NCI-H2171 treated with DMSO at 0.1 percent for 48 hours (cell line): ENCODE results near the gene IFI16.

Source experiments
- DNase-seq: peaks from one replicate; lab custom pipeline; 2025; lab: John Stamatoyannopoulos, UW

Gene IFI16

DNA sequence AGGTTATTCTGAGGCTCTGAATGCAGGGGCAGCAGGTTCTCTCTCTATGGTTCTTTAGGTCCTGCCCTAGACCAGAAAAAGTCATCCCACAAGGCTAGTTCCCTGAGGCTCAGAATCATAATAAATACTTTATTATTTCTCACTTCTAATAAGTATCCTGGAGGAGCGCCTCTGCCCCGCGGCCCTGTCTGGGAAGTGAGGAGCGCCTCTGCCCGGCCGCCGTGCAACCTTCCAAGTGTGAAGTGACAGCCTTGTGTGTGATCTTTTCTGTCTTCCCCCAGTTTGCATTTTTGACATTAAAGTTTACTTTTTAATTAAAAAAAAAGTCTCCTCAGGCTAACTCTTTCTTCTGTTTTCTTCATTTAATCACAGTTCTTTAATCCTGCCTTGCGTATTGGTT is 55.4 kb downstream of the IFI16 start:
- DNase-seq, result no peak

DNA sequence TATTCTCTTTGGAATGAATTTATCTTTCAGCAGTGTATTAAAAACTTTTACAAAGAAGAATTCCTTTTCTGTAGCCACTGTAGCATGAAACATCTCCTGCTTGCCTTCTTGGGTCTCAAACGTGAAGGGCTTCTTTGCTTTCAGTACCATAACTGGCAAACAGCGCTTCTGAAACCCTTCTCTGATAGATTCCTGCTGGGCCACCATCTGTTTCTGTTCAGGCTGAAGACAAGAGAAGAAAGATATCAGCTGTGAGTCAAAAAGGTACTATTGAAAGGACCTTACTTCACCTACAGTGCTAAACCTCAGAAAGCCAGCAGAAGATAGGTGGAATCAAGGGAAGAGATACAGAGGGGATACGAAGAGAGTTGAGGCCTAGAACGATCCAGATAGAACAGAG is 56.4 kb downstream of the IFI16 start:
- no peak for DNase-seq

DNA sequence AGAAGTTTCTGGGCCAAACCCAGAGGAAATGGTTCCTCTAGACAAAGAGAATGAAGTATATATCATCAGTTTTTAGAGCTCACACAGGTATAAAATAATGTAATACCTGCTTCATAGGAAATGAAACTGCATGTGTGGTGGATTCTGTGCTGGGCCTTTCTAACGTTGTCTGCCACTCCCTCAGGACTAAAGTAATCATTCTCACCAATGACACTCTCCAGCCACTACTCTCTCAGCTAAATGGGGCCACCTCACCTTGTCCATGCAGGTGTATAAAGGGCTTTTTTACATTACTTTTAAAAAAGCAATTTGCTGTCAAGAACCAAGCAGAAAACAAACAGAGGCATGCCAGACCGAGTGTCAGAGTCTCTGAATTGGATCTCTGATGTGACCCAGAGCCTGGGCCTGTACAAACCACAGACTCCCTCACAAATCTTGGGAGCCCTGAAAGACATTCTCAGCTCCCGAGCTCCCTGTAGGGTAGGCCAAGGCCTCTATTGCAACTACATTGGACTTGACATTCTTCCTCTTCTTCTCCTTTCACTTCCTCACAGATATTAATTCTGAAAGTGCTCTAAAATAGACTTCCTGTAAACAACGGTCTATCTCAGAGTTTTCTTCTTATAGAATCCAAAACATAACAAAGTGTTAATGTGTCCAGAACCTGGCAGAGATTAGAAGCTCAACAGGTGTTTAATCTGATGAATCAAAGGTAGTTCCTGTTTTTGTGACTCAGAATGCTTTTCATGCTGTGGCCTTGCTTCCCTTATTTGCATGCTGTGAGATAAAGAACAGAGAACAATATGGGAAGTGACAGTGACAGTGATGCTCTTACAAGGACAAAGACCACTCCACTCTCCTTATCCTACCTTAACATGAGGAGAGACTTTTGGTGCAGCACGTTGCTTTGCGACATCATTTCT is 58.3 kb downstream of the IFI16 start:
- no peak for DNase-seq

DNA sequence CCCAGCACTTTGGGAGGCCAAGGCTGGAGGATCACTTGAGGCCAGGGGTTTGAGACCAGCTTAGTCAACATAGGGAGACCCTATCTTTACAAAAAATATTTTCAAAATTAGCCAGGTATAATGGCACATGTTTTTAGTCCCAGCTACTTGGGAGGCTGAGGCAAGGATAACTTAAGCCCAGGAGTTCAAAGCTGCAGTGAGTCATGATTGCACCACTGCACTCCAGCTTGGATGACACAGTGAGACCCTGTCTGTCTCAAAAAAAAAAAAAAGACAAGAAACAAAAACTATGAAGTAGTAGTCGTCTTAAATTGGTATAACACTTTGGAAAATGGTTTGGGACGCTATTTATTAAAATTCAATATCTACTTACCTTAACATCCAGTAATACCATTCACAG is 59.2 kb downstream of the IFI16 start:
- no peak for DNase-seq

DNA sequence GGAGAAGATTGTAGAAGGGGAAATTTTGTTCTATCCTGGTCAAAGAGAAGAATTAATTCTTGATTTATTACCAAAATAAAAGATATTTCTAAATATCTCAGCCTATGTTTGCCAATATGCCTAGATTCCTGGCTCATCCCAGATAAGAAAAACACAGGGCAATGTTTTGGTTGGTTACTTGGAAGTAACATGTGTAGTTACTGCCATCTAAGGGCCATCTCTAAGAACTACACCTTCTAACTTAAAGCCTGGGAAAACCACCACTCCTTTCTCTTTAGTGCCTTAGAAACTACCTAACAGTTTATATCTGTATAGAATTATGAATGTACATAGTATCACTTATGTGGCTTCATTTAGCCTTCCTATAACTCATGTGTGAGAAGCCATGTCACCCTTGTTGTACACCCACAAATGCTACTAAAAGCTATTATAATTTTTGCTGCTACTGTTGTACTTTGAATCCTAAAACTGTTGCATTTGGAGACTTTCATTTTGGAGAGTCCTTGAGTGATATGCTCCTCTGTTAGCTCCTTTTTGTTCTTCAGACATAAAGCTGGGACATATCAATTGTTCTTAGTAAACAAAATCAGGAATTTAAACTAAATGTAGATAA is 62.4 kb downstream of the IFI16 start:
- DNase-seq, result peak; percentile 39

DNA sequence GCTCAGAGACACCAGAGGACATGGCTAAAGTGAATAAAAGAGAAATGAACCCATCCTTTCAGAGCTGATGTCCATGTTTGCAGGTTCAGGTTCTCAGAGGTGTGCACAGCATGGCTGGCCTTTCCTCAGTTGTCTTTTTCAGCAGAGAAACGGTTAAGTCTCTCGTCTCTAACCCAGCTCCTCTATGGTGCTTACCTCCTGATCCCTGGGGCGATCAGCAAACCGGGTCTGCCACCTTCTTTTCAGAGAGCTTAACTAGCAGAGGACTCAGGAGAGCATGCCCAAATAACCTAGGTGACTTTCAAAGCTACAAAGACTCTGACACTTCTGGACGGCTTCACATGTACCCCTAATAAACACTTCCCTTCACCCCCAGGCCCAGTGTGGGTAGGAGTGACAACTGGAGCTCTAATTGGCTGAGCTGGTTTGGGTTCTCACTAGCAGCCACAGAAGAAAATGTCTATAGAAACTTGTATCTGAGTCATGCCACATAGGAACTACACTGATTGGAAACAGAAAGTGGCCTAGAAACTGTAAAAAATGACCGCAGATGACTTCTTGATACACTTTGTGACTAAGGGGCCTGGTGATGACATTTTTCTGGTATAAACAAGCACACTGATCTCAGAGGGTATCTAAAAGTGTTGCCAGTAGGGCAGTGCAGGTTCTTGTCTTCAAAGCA is 66.9 kb downstream of the IFI16 start, which contains the start of gene AIM2:
Gene AIM2, minus strand, starts transcription at position 329 of the 682 bp plus-strand sequence. CDS start 3,267 bp downstream, outside the sequence.
- no peak for DNase-seq

DNA sequence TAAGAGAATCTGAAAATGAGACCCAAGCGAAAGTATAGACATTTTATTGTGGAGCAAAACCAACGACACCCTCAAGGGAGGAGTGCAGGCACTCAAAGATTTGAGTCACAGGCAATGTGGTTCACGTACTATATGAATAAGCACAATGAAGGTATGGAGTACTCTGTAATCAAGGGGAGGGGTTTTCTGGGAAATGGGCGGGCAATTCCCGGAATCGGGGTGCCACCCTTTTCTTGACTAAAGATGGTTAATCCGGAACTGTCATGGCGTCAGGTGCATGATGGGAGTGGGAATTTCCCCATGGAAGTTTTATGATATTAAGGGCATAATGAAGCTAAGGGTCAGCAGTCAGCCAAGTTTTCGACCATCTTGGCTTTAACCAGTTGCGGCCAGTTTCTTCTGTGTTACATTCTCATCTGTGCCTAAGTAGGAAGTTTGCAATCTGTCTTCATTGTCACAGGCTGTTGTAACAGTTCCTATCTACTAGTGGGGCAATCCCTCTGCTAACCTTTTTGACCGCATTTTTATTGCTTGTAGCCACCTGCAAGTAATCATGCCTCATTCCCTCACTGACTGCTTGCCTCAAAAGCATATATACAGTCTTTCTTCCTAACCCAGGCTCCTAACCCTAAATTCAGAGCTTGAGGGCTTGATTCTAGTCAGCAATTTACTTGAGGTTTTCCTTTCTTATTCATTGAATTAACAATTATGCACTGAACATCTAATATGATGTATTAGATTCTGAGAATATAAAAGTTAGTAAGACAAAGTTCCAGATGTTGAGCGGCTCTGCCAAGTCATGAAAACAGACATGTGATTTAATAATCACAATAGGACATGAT is 67.6 kb downstream of the IFI16 start:
- DNase-seq, result no peak

DNA sequence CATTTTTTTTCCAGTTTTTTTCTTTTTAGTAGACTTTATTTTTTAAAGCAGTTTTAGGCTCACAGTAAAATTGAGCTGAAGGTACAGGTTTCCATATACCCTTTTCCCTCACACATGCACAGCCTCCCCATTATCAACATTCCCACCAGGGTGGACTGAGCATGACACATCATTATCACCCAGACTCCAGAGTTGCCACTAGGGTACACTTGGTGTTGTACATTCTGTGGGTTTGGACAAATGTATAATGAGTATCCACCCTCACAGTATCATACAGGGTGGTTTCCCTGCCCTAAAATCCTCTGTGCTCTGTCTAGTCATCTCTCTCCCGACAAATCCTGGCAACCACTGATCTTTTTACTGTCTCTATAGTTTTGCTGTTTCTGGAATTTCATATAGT is 69.8 kb downstream of the IFI16 start:
- DNase-seq, result no peak

DNA sequence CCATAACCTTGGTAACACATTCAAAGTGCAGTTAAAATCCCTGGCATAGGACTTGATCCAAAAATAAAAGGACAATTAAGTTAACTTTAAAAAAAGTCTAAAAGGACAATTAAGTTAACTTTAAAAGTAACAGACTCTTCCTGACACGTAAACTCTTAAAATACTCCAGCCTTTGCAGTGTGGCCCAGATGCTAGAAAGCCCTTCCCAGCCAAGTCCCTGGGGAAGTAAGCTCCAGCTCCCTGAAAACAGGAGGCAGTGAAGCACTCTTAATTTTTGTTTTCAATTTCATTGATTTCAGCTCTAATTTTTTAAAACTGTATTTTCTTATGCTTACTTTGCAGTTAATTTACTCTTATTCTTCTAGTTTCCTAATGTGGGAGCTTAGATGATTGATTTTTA is 71.9 kb downstream of the IFI16 start:
- no peak for DNase-seq

DNA sequence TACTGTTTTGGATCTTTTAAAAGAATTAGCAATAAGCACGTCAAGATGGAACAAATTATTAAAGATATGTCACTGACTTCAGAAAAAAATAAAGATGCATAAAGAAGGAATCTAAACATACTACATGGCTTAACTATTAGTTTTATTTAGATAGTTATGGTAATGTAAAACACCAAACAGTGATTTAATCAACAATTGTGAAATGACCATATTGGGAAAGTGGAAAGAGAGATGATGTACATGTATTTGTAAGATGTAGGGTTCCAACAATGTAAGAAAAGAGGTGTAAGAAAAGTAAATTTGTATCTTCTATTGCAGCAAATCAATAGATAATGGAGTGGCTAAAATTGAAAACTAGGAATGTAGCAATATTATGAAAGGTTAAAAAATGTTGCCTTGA is 73.3 kb downstream of the IFI16 start:
- DNase-seq, result no peak

DNA sequence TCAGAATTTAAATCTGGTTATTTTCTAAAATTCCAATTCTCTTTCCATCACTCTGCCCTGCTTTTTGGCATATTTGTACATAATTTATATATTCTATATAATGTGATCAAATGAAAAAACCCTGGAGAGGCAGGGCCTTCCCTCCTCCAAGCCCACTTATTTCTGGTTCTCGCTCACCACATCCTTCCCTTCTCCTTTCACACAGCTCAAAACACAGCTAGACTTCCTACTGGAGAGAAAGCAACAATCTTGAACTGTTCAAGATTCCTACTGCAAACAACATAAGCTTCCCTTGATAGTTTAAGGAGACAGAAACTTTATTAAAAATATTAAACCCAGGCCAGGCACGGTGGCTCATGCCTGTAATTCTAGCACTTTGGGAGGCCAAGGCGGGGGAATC is 74.4 kb downstream of the IFI16 start:
- DNase-seq, result no peak

DNA sequence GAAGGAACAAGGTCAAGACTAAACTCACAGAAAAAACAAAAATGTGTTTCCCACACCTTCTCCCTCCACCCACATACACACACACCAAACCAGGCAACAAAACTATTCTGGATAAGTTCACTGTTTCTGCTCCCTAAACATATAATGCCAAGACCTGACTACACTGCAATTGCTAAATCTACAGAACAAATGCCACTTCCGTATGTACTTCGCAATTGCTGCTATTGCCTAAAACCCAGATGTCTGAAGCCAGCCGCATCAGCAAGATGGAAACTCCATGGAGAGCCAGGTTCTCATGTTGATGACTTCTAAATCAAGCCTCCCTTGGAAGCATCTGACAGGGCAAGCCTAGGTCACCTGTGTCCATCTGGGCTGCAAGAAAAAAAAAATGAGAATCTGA is 75.2 kb downstream of the IFI16 start:
- no peak for DNase-seq

DNA sequence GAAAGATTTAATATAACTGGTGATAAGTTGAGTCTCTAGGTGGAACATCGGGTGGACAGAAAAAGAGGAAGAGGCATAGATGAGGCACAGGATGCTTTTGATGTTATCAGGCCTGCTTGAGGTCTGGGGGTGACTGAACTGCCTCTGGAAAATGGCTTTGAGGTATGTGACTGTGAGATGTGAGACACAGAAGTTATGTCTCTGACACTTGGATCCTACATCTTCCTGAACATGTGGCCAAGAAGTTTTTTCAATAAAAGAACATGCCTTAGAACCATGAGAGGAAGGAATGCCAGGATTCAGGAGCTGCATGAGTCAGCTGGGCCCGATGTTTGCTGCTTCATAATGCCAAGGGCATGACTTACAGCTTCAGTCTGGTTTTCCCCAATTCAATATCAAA is 78.3 kb downstream of the IFI16 start:
- no peak for DNase-seq

DNA sequence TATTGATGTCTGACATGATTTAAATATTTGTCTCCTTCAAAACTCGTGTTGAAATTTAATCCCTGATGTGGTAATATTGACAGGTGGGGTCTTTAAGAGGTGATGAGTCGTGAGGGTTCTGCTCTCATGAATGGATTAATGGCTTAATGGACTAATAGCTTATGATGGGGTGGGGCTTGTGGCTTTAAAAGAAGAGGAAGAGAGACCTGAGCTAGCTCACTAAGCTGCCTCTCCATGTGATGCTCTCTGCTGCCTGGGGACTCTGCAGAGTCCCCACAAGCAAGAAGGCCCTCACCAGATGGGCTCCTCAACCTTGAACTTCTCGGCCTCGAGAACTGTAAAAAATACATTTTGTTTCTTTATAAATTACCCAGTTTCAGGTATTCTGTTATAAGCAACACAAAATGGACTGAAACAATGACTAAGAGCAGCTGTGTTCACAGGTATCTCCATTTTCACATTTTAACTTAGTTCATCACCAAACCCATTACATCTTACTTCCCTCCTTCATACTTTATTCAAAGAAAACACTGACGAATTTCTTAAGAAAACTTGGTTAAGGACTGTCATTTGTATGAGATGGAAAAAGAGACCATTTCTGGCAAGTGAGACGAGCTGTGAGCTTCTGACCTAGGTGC is 79.0 kb downstream of the IFI16 start:
- no peak for DNase-seq

DNA sequence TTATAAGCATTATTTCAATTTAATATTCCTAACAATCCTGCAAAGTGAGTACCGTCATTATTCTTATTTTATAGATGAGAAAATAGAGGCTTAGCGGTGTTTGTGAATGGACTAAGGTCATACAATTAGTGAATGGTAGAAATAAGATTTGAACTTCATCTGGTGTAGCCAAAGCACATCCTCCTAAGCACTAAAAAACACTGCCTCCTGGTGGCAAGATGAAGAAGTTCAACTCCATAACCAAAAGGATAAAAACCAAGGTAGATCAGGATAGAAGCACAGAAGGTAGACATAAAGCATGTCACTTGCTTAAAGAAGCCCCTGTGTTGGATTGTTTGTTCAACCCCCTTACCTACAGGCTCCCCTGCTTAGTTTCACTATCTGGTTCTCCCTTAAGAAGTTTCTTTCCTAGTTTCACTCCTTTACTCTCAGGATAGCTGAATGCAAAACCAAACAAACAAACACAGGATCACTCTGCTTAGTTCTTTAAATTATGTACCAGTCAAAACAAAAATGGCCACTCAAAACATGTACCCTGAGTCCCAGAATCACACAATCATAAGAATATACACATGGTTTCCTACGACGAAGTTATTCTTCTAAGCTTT is 79.6 kb downstream of the IFI16 start:
- DNase-seq, result no peak

DNA sequence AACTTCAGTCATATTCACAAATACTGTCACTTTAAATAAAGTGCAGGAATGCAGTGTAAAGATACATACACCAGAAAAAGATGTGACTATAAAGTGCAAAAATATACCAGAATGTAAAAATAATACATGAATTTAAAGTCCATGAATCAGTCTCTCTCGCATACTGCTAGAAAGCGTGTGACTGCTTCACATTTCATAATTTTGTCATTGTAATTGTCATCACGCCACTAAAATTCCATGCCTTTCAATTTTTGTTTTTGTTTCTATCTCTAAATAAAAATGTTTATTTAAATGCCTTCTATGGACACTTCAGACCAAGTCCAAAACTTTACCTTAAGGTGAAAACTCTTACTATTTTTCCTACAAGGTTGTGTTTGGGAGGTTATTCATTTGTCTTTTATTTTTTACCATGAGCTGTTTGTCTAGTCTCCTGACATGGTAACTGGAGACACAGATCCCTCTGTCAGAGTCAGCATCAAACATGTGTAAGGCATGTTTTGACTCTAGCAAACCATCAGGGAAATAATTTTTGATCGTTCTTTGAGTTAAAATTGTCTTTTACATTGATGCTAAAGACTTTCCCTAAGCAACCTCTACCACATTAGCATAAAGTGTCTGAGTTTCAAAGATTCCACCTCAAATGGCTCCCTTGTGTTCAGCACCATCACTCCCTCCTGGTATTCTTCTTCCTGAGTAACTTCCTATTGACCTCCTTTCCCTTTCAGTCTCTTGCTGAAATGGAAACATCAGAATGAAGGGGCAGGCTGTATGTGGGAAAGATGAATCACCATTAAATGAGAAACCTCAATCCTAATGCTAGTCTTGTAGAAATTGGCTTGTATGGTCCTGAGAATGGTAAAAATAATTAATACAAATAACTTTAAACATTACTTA is 80.8 kb downstream of the IFI16 start:
- no peak for DNase-seq

DNA sequence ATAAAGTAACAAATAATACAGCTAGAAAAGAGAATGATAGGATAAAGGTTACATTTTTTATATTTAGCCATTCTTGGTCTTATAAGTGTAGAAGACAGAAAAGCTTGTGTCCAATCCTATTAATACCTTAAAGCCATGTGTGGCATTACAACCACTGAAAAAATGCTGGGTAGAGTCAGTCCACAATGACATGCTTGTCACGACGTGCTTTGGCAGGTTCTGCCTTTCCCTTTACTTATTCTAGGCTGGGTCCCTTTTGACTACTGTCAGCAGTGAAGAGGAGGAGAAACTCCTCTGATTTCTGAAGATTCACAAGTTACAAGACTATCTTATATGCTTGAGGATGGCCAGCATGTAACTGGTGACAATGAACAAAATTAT is 81.5 kb downstream of the IFI16 start:
- DNase-seq, result no peak

DNA sequence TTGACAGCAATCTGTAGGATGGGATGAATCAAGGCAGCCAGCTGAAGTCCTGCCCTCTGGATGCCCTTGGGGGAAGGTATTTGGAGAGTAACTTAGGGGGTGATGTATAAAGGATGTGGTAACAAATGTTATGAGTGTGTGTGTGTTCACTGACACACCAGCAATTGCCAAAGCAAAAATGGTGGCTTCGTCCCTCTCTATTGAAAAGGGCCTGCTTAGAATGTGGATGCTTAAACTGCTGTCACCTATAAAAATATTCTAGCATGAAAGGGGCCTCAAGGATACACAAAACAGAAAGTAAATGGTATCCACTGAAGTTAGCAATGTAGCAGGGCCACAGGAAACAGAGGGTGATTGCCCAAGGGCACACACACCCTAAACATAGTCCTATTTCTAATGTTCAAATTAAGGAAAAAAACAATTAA is 81.9 kb downstream of the IFI16 start:
- DNase-seq, result no peak

DNA sequence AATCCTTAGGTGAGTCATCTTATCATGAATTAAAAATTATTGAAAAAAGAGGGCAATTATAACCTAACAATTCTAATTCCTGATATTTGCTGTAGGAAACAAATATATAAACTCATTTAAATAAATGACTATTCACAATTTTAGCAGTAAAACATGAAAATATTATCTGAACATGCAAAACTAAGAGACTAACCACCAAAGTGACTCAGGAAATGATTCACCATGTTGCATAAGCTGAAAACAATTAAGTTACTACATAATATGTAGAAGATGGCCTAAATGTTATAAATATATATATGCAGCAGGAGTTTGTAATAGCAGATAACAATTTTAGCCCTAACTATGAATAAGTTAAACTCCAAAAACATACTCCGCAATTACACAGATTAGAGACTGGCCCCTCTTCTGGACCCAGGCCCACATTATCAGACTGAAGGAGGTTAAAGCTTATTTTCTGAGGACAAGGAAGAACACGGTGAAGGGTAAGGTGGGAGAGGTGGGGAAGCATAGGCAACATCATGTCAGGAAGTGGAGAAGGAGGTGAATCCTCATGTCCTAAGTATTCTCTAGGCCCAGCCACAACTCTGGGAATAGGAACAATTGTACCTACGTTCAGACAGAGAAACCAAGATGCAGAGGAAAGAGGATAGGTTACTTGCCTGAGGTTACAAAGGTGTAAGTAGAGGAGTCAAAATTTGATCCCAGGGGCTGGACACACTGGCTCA is 82.5 kb downstream of the IFI16 start:
- no peak for DNase-seq
